ENCODE results near the gene BSND. TPM values are rescaled to one million over a fixed set of nuclear protein-coding genes. Genes with fewer than 3 reads are reported as not detected.

BSND gene
- total RNA-seq, 4 donors from 2014 or later: not detected

DNA sequence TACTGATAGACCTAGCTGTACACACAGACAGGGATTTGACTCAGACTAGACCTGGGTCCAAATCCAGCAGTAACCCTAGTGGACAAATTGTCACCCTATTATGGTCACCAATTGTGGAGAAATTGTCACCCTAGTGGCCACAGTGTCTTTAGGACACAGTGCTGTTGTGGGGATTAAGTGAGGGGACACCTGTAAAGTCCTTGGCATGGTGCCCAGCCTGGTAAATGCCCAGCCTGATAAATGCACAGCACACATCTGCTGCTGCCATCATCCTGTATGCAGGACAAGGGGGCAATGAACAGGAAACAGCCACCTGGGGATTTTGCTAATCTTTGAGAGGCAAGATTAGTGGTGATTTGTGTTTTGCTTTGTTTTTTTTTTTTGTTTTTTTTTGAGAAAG is 16.0 kb upstream of the BSND start:
- TF ChIP-seq, protein P1, sequence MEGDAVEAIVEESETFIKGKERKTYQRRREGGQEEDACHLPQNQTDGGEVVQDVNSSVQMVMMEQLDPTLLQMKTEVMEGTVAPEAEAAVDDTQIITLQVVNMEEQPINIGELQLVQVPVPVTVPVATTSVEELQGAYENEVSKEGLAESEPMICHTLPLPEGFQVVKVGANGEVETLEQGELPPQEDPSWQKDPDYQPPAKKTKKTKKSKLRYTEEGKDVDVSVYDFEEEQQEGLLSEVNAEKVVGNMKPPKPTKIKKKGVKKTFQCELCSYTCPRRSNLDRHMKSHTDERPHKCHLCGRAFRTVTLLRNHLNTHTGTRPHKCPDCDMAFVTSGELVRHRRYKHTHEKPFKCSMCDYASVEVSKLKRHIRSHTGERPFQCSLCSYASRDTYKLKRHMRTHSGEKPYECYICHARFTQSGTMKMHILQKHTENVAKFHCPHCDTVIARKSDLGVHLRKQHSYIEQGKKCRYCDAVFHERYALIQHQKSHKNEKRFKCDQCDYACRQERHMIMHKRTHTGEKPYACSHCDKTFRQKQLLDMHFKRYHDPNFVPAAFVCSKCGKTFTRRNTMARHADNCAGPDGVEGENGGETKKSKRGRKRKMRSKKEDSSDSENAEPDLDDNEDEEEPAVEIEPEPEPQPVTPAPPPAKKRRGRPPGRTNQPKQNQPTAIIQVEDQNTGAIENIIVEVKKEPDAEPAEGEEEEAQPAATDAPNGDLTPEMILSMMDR (IDR thresholded peaks at IDR 0.05): no peak
- Histone ChIP-seq H3K9me3 (no peaks in the 10 kb centered on the region), H3K36me3 (no peaks in the 10 kb centered on the region), H3K4me1 (peaks cover 4 to 5% of the 10 kb centered on the region in 2 donors), H3K27me3 (no peaks in the 10 kb centered on the region), H3K4me3 (replicated peaks in 1 of 3) (no peak overlapping the region), H3K27ac (no peak overlapping the region)
- intact Hi-C loops (cut with DNase I): no loop called here
- no peak for DNase-seq

DNA sequence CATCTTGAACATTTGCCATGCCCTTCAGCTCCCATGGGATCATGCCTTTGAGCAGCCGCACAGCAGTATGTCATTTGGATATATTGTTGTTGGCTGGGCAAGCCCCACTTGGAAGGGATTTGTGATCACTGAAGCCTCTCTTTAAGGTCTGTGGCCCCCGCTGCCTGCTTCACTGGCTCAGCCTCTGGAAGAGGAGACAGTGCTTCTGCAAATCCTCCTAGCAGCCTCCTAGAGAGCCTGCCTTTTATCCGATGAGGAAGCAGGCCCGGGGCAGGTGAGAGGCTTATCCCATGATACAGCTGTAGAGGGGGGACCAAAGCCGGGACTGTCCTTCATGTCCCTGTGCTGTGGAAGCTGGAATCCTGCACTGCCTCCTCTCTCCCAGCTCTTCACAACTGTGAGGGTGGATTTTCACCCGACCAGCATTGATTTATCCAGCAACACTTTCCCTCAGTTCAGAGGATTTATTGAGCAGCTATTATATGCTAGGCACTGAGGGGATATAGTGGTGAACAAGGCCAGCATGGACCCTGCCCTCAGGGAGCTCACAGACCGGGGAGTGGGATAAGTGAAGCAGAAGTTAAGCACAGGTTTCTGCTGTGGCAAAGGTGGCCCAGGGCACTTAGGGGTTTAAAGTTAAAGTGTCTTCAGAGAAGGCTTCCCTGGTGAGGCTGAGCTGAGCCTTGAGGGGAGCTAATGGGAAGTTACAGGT is 14.4 kb upstream of the BSND start:
- no peak for DNase-seq
- H3K27ac ChIP-seq: no peak overlapping the region
- TF ChIP-seq, protein P1 (IDR thresholded peaks at IDR 0.05): no peak
- no peak for TF ChIP-seq POLR2A (IDR thresholded peaks at IDR 0.05)
- no peaks in the 10 kb centered on the region for H3K27me3 ChIP-seq
- H3K9me3 ChIP-seq: no peaks in the 10 kb centered on the region
- no peak overlapping the region for H3K4me3 ChIP-seq (replicated peaks in 1 of 3)
- intact Hi-C loops (cut with DNase I): no loop called here
- no peaks in the 10 kb centered on the region for H3K36me3 ChIP-seq
- WGBS, 2 donors: 40 to 62% methylated on average over 5 to 7 of the region's 7 CpGs
- peaks cover 4 to 5% of the 10 kb centered on the region in 2 donors for H3K4me1 ChIP-seq

DNA sequence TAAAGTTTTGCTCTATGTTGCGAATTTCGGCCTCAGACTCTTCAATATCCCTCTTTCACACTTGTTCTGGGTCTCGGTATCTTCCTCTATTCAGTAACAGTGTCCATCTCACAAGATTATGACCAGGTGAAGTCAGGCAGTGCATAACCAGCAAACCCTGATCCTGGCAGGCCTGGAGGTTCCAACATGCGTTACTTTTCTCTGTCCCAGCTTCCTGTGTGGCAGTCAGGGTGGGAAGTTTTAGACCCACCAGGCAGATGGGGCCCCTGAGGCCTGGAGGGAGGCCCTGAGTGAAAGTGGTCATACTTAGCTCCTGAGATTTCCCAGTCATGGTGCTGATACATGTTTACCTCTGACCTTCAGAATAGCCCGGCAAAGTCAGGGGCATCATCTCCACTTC is 13.2 kb upstream of the BSND start:
- Histone ChIP-seq H3K27ac (no peak overlapping the region), H3K36me3 (no peaks in the 10 kb centered on the region), H3K4me3 (replicated peaks in 1 of 3) (no peak overlapping the region), H3K9me3 (no peaks in the 10 kb centered on the region), H3K4me1 (no peaks in the 10 kb centered on the region), H3K27me3 (no peaks in the 10 kb centered on the region)
- DNase-seq: no peak
- intact Hi-C loops (cut with DNase I): no loop called here
- TF ChIP-seq, protein P1 (IDR thresholded peaks at IDR 0.05): no peak
- TF ChIP-seq POLR2A (IDR thresholded peaks at IDR 0.05): no peak
- WGBS, 2 donors: 93 to 95% methylated on average over 5 of the region's 5 CpGs

DNA sequence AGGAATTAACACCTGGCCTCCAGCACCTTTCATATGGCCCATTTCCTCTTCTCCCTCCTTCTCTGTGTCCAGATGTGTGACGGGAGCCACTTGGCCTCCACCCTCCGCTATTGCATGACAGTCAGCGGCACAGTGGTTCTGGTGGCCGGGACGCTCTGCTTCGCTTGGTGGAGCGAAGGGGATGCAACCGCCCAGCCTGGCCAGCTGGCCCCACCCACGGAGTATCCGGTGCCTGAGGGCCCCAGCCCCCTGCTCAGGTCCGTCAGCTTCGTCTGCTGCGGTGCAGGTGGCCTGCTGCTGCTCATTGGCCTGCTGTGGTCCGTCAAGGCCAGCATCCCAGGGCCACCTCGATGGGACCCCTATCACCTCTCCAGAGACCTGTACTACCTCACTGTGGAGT is 12.7 kb upstream of the BSND start:
- Histone ChIP-seq H3K4me1 (no peaks in the 10 kb centered on the region), H3K36me3 (no peaks in the 10 kb centered on the region), H3K4me3 (replicated peaks in 1 of 3) (no peak overlapping the region), H3K27ac (no peak overlapping the region), H3K27me3 (no peaks in the 10 kb centered on the region), H3K9me3 (no peaks in the 10 kb centered on the region)
- WGBS, 2 donors: 79 to 85% methylated on average over 13 to 15 of the region's 15 CpGs
- DNase-seq: no peak
- intact Hi-C loops (cut with DNase I): no loop called here
- TF ChIP-seq POLR2A (IDR thresholded peaks at IDR 0.05): no peak
- TF ChIP-seq, protein P1 (IDR thresholded peaks at IDR 0.05): no peak

DNA sequence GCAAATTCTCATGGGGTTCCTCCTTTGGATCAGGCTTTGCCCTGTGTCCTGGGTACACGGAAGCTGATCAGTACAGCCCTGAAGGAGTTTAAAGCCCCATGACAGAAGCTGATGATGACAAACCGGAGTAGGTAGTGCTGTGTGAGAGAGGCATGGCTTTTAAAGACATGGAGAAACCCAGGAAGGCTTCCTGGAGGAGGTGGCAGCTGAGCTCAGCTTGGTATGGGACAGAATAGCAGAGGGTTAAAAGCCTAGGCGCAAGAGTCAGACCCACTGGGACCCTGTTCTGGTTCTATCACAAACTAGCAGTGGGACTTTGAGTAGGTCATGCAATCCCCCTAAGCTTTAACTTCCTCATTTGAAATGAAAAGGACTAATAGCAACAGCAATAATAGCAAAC is 12.2 kb upstream of the BSND start:
- DNase-seq: no peak
- TF ChIP-seq POLR2A (IDR thresholded peaks at IDR 0.05): no peak
- TF ChIP-seq, protein P1 (IDR thresholded peaks at IDR 0.05): no peak
- Histone ChIP-seq H3K27ac (no peak overlapping the region), H3K27me3 (no peaks in the 10 kb centered on the region), H3K36me3 (no peaks in the 10 kb centered on the region), H3K9me3 (no peaks in the 10 kb centered on the region), H3K4me1 (no peaks in the 10 kb centered on the region), H3K4me3 (replicated peaks in 1 of 3) (no peak overlapping the region)
- intact Hi-C loops (cut with DNase I): no loop called here
- whole genome bisulfite sequencing, 2 donors: 93 to 98% methylated on average over 3 of the region's 3 CpGs
